ENCODE data around the gene YJEFN3. TPM values are rescaled to one million over a fixed set of nuclear protein-coding genes. Genes with fewer than 3 reads are reported as not detected.
A peak's percentile ranks its signal among the peaks of the same experiment; 100 is the strongest.

The YJEFN3 gene
- total RNA-seq, 2 donors from 2014 or later = 0.85 to 1.5 TPM

DNA sequence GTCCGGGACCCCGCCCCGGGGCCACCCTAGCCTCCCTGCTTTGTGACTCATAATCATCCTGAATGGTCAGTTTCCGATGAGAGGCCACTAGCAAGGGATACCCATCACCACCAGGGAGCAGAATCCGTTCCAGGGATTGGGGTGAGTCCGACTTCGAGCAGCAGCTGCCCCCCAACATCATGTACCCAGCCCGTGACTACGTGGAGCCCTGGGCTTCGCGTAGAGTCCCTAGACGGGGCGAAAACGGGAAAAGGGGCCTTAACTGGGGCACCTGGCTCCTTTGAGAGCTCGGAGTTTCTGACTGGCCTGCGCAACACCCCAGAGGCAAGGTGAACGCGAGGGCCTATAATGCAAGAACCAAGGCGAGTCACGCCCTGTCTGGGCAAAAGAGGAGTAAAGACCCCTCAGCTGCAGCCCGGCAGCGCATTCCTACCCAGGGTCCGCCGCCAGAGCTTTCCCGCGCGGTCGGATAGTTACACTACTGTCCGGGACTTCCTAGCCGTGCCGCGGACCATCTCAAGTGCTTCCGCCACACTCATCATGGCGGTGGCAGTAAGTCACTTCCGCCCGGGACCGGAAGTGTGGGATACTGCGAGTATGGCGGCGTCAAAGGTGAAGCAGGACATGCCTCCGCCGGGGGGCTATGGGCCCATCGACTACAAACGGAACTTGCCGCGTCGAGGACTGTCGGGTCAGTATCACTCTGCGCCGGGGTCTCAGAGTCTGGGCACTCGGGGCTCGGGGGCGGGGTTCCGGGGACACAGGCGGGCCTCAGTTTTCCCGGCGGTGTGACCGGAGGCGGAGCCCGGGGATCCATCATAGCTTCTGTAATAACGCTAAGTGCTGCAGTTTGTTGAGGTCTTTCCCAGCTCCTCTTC lies 12.8 kb upstream of the YJEFN3 start, which contains the start of gene NDUFA13:
NDUFA13 (plus strand) TSS at position 584 of the 878 bp plus-strand sequence; CDS start at position 598, 14 bp downstream.
- H3K4me1 ChIP-seq = peaks cover 0 to 42% of the 10 kb centered on the region in 2 donors
- H3K4me3 ChIP-seq = peak within 1 kb of the TSS; percentile 65 to 75

GRCh38 chr19:19517235-19517619 lies 11.5 kb upstream of the YJEFN3 start:
- Histone ChIP-seq H3K9me3 (no peaks in the 10 kb centered on the region), H3K27ac (no peak overlapping the region), H3K4me3 (peak overlapping the region in 1 of 2 donors; percentile 65), H3K36me3 (peaks cover 9% of the 10 kb centered on the region), H3K4me1 (peaks cover 0 to 42% of the 10 kb centered on the region in 2 donors), H3K27me3 (no peaks in the 10 kb centered on the region)
- DNase-seq (ENCODE audit: low spot score) = no peak
- TF ChIP-seq CTCF (IDR thresholded peaks at IDR 0.05) = no peak

More for the DNA sequence above, 12.8 kb upstream of the YJEFN3 start, which contains the start of gene NDUFA13:
- Histone ChIP-seq H3K27me3 (no peaks in the 10 kb centered on the region), H3K27ac (peak within 1 kb of the TSS; percentile 86 to 96), H3K9me3 (no peaks in the 10 kb centered on the region), H3K36me3 (peaks cover 9% of the 10 kb centered on the region)
- TF ChIP-seq CTCF (IDR thresholded peaks at IDR 0.05) = no peak
- DNase-seq (ENCODE audit: low spot score) = peak; percentile 95

GRCh38 chr19:19520989-19521388 lies 7.7 kb upstream of the YJEFN3 start:
- peaks cover 19% of the 10 kb centered on the region for H3K36me3 ChIP-seq
- no peak for TF ChIP-seq CTCF (IDR thresholded peaks at IDR 0.05)
- no peaks in the 10 kb centered on the region for H3K9me3 ChIP-seq
- H3K27ac ChIP-seq = no peak overlapping the region
- H3K4me1 ChIP-seq = peaks cover 0 to 32% of the 10 kb centered on the region in 2 donors
- no peak overlapping the region for H3K4me3 ChIP-seq
- H3K27me3 ChIP-seq = no peaks in the 10 kb centered on the region
- DNase-seq (ENCODE audit: low spot score) = no peak

- no peaks in the 10 kb centered on the region for H3K27me3 ChIP-seq
- H3K4me3 ChIP-seq = no peak overlapping the region
- DNase-seq (ENCODE audit: low spot score) = no peak
- H3K4me1 ChIP-seq = peaks cover 0 to 26% of the 10 kb centered on the region in 2 donors
- no peaks in the 10 kb centered on the region for H3K9me3 ChIP-seq
- TF ChIP-seq CTCF (IDR thresholded peaks at IDR 0.05) = no peak
- peaks cover 39% of the 10 kb centered on the region for H3K36me3 ChIP-seq
- no peak overlapping the region for H3K27ac ChIP-seq
Measured at GRCh38 chr19:19523177-19523576, 5.5 kb upstream of the YJEFN3 start.

DNA sequence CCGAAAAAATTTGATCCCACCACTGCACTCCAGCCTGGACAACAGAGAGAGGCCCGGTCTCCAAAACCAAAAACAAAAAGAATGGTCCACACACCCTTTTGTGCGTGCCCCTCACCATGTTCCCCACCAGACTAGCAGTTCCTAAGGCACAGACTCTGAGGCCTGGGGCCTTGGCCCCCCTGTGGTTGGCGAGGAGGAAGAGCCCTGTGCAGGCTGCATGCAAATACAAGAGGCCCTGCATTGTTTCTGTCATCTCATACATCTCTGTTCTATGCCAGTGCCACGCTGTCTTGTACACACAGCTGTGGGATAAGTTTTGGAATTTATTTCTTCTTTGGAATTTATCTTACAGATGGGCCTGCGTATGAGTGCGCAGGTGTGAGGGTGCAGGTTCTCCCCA lies 4.7 kb upstream of the YJEFN3 start:
- peaks cover 42% of the 10 kb centered on the region for H3K36me3 ChIP-seq
- no peaks in the 10 kb centered on the region for H3K27me3 ChIP-seq
- no peaks in the 10 kb centered on the region for H3K9me3 ChIP-seq
- H3K4me3 ChIP-seq = no peak overlapping the region
- H3K27ac ChIP-seq = no peak overlapping the region
- H3K4me1 ChIP-seq = peaks cover 0 to 32% of the 10 kb centered on the region in 2 donors
- no peak for TF ChIP-seq CTCF (IDR thresholded peaks at IDR 0.05)
- DNase-seq (ENCODE audit: low spot score) = no peak
